NCI-H2029 treated with DMSO at 0.1 percent for 48 hours (cell line): ENCODE measurements around the gene ATXN7.

ENCODE experiments used
- DNase-seq: peaks from one replicate; lab custom pipeline; 2025; lab: John Stamatoyannopoulos, UW

Gene ATXN7

GRCh38 chr3:64049136-64049535, 185.5 kb downstream of the ATXN7 start:
- DNase-seq: no peak

GRCh38 chr3:64049832-64050231, 186.2 kb downstream of the ATXN7 start:
- no peak for DNase-seq
